Measurements from ENCODE around the gene OLIG1.

DNA sequence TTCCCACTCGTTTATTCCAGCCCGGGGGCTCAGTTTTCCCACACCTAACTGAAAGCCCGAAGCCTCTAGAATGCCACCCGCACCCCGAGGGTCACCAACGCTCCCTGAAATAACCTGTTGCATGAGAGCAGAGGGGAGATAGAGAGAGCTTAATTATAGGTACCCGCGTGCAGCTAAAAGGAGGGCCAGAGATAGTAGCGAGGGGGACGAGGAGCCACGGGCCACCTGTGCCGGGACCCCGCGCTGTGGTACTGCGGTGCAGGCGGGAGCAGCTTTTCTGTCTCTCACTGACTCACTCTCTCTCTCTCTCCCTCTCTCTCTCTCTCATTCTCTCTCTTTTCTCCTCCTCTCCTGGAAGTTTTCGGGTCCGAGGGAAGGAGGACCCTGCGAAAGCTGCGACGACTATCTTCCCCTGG, 43.5 kb upstream of the OLIG1 start:
- no peak for TF ChIP-seq RAD21 (IDR thresholded peaks at IDR 0.05; ENCODE audit: low read length)
- no peak for TF ChIP-seq POLR2A (IDR thresholded peaks at IDR 0.05; ENCODE audit: low read depth, low read length)
- no peak for TF ChIP-seq SMC3 (IDR thresholded peaks at IDR 0.05; ENCODE audit: low read depth, low read length)
- TF ChIP-seq, protein P1, sequence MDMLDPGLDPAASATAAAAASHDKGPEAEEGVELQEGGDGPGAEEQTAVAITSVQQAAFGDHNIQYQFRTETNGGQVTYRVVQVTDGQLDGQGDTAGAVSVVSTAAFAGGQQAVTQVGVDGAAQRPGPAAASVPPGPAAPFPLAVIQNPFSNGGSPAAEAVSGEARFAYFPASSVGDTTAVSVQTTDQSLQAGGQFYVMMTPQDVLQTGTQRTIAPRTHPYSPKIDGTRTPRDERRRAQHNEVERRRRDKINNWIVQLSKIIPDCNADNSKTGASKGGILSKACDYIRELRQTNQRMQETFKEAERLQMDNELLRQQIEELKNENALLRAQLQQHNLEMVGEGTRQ (IDR thresholded peaks at IDR 0.05; ENCODE audit: low read depth, low read length) = no peak
- TF ChIP-seq, protein P2, sequence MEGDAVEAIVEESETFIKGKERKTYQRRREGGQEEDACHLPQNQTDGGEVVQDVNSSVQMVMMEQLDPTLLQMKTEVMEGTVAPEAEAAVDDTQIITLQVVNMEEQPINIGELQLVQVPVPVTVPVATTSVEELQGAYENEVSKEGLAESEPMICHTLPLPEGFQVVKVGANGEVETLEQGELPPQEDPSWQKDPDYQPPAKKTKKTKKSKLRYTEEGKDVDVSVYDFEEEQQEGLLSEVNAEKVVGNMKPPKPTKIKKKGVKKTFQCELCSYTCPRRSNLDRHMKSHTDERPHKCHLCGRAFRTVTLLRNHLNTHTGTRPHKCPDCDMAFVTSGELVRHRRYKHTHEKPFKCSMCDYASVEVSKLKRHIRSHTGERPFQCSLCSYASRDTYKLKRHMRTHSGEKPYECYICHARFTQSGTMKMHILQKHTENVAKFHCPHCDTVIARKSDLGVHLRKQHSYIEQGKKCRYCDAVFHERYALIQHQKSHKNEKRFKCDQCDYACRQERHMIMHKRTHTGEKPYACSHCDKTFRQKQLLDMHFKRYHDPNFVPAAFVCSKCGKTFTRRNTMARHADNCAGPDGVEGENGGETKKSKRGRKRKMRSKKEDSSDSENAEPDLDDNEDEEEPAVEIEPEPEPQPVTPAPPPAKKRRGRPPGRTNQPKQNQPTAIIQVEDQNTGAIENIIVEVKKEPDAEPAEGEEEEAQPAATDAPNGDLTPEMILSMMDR (conservative IDR thresholded peaks at IDR 0.05; ENCODE audit: low read depth, low read length) = no peak
- TF ChIP-seq BHLHE40 (IDR thresholded peaks at IDR 0.05; ENCODE audit: low read depth, low read length) = no peak
